ENCODE measurements around the gene IL22RA1.

IL22RA1 gene

GRCh38 chr1:24096739-24097103 is 46.2 kb downstream of the IL22RA1 start:
- no peak for DNase-seq (ENCODE audit: low read depth, low spot score)
- in situ Hi-C loops (cut with HindIII; ENCODE audit: low sequenced_read_pairs), result no loop called here
- no peak for TF ChIP-seq CTCF (IDR thresholded peaks at IDR 0.05; ENCODE audit: low read depth, low read length)
- H3K4me3 ChIP-seq (ENCODE audit: low read depth, low read length), result no peak overlapping the region

- DNase-seq (ENCODE audit: low read depth, low spot score), result no peak
- in situ Hi-C loops (cut with HindIII; ENCODE audit: low sequenced_read_pairs), result no loop called here
- TF ChIP-seq CTCF (IDR thresholded peaks at IDR 0.05; ENCODE audit: low read depth, low read length), result no peak
- H3K4me3 ChIP-seq (ENCODE audit: low read depth, low read length), result no peak overlapping the region
These were observed 46.8 kb downstream of the IL22RA1 start for GRCh38 chr1:24096009-24096738.

GRCh38 chr1:24095140-24095859 is 47.6 kb downstream of the IL22RA1 start:
- in situ Hi-C loops (cut with HindIII; ENCODE audit: low sequenced_read_pairs), result no loop called here
- TF ChIP-seq CTCF (IDR thresholded peaks at IDR 0.05; ENCODE audit: low read depth, low read length), result no peak
- H3K4me3 ChIP-seq (ENCODE audit: low read depth, low read length), result no peak overlapping the region
- no peak for DNase-seq (ENCODE audit: low read depth, low spot score)

- peak; percentile 2 for TF ChIP-seq CTCF (IDR thresholded peaks at IDR 0.05; ENCODE audit: low read depth, low read length)
- no peak for DNase-seq (ENCODE audit: low read depth, low spot score)
- in situ Hi-C loops (cut with HindIII; ENCODE audit: low sequenced_read_pairs), result no loop called here
- no peak overlapping the region for H3K4me3 ChIP-seq (ENCODE audit: low read depth, low read length)
These were observed 48.4 kb downstream of the IL22RA1 start for GRCh38 chr1:24094554-24094953.

GRCh38 chr1:24093732-24094131 is 49.2 kb downstream of the IL22RA1 start:
- in situ Hi-C loops (cut with HindIII; ENCODE audit: low sequenced_read_pairs), result no loop called here
- no peak for TF ChIP-seq CTCF (IDR thresholded peaks at IDR 0.05; ENCODE audit: low read depth, low read length)
- DNase-seq (ENCODE audit: low read depth, low spot score), result no peak
- no peak overlapping the region for H3K4me3 ChIP-seq (ENCODE audit: low read depth, low read length)

- DNase-seq (ENCODE audit: low read depth, low spot score), result no peak
- no peak for TF ChIP-seq CTCF (IDR thresholded peaks at IDR 0.05; ENCODE audit: low read depth, low read length)
- in situ Hi-C loops (cut with HindIII; ENCODE audit: low sequenced_read_pairs), result no loop called here
- H3K4me3 ChIP-seq (ENCODE audit: low read depth, low read length), result no peak overlapping the region
These were observed 50.0 kb downstream of the IL22RA1 start for GRCh38 chr1:24092979-24093378.

Data from astrocyte of the spinal cord (primary cell).